Small intestine (tissue), 7 donors: Measurements from ENCODE around the gene STIM1. TPM values are rescaled to one million over a fixed set of nuclear protein-coding genes. Genes with fewer than 3 reads are reported as not detected.

ENCODE experiments used
- DNase-seq, 2 donors: peaks; one replicate each; pipeline versions ENCODE4 v3.0.0 to v3.0.0-alpha.2; 2013
- FAIRE-seq: peaks from 2 replicates; lab custom pipeline; 2012; peaks lifted over from hg19 to GRCh38; lab: Jason Lieb, UNC
- H3K27ac ChIP-seq, 3 donors: one replicate each; pipeline ENCODE4 v1.5.1; 2013; ENCODE audit warnings: low read length in 2 of 3, mild to moderate bottlenecking in 2 of 3, control low read depth in 1 of 3, inconsistent platforms in 1 of 3, low read depth in 1 of 3, moderate library complexity in 1 of 3
- H3K27me3 ChIP-seq, 3 donors: one replicate each; pipeline ENCODE4 v1.6.1; 2013; ENCODE audit warnings: low read length in 3 of 3, inconsistent platforms in 1 of 3; ENCODE audit not compliant: control insufficient read depth in 3 of 3, insufficient read depth in 3 of 3
- H3K36me3 ChIP-seq, 3 donors: one replicate each; pipeline ENCODE4 v1.6.1; 2013; ENCODE audit warnings: low read length in 3 of 3, inconsistent platforms in 1 of 3, low read depth in 1 of 3, mild to moderate bottlenecking in 1 of 3, moderate library complexity in 1 of 3; ENCODE audit not compliant: control insufficient read depth in 3 of 3, insufficient read depth in 2 of 3
- H3K4me1 ChIP-seq, 3 donors: one replicate each; pipeline ENCODE4 v1.6.1; 2013; ENCODE audit warnings: low read length in 2 of 3, inconsistent platforms in 1 of 3, low read depth in 1 of 3, mild to moderate bottlenecking in 1 of 3, moderate library complexity in 1 of 3; ENCODE audit not compliant: control insufficient read depth in 3 of 3, insufficient read depth in 2 of 3
- H3K4me3 ChIP-seq, 3 donors: one replicate each; pipeline ENCODE4 v1.5.1; 2013; ENCODE audit warnings: low read length in 3 of 3, control low read depth in 1 of 3, inconsistent platforms in 1 of 3, low read depth in 1 of 3, mild to moderate bottlenecking in 1 of 3, moderate library complexity in 1 of 3
- H3K9me3 ChIP-seq, 2 donors: one replicate each; pipeline ENCODE4 v1.6.1; 2013; ENCODE audit warnings: low read depth in 1 of 2, low read length in 1 of 2; ENCODE audit not compliant: control insufficient read depth in 2 of 2, insufficient read depth in 1 of 2
- WGBS, 3 donors: extraction: QIAGEN DNeasy Blood & Tissue Kit; methylation state at CpG; one replicate each; pipeline ENCODE4 v1.1.7; 2013; 5-methylcytosine and 5-hydroxymethylcytosine counted together
- polyA plus RNA-seq, 4 donors: library from polyadenylated mRNA; stranded (reverse) in 3 of 4; unstranded in 1 of 4; fragments of 200-250 nt in 3 of 4; fragments of 120-200 nt in 1 of 4; gene quantifications; one replicate each; pipeline versions ENCODE4 v1.2.1 to v1.2.3, GENCODE V29; 2013
- donor health status: healthy with polysubstance abuse.
- donor health status: control.
- donor health status: control.
- donor health status: Bipolar disorder and iron deficiency.
- donor health status: healthy.

STIM1 gene
- polyA plus RNA-seq, 4 donors, result 5.6 to 27.9 (median 11.7) TPM

GRCh38 chr11:3958281-3958680 is 102.8 kb downstream of the STIM1 start:
- no peak for FAIRE-seq
- Histone ChIP-seq H3K27me3 (no peaks in the 10 kb centered on the region), H3K27ac (no peak overlapping the region), H3K4me1 (no peaks in the 10 kb centered on the region), H3K36me3 (no peaks in the 10 kb centered on the region), H3K4me3 (no peak overlapping the region), H3K9me3 (no peaks in the 10 kb centered on the region)
- DNase-seq, result no peak
- WGBS, 3 donors, result 71 to 97% (median 94%) methylated on average over 2 of the region's 2 CpGs

DNA sequence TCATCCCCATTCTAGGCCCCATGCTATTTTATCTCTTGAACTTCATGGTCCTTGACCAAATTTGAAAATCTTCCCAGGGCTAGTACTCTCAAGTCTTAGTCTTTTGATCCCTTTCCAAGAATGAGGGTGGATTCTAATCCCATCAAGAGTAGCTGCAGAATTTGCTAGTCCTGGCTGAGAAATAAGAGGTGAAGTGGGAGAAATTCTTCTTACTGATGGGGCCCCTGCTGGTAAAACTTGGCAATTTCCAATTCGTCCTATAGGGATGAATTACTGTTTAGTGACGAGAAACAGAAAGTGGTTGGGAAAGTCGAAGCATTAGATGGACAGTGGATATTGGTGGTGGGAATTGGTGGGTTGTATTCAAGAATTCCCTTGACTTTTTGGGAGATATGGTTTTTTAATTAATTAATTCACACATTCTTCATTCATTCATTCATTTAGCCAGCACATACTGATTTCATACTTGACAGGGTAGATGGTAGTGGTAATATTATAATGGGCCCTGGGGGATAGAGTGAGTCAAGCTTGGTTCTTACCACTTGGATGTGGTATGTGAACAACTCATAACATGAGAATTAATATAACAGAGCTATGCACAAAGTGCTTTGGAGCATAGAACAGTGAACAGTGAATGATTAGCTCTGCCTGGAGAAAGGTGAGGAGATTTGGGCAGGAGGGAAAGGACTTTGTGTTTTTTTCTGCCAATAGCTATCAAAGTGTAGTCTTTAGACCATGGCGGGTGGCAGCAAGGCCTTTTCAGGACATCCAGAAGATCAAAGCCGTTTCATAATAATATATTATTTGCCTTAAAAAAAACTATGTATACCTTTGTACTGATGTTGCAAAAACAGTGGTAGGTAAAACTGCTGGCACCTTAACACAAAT is 103.8 kb downstream of the STIM1 start:
- Histone ChIP-seq H3K9me3 (no peaks in the 10 kb centered on the region), H3K4me1 (no peaks in the 10 kb centered on the region), H3K27ac (no peak overlapping the region), H3K4me3 (no peak overlapping the region), H3K27me3 (no peaks in the 10 kb centered on the region), H3K36me3 (no peaks in the 10 kb centered on the region)
- DNase-seq (peak in 1 of 2 donors; percentile 24), FAIRE-seq (no peak)
- WGBS, 3 donors, result 59 to 67% (median 62%) methylated on average over 5 of the region's 5 CpGs

DNA sequence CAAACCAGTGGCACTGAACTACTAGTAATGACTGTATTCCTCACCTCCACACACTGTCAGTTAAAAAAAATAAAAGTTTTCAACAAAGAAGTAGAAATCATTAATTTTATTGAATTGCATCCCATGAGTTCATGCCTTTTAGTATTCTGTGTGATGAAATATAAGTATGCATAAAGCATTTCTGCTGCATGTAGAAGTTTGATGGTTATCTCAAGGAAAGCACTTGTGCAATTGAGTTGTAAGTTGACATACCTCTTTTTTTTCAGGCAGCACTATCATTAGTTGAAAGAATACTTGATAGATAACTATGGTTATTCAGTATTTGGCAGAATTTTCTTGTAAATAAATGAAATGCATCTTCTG is 104.4 kb downstream of the STIM1 start:
- no peak for DNase-seq
- Histone ChIP-seq H3K27ac (no peak overlapping the region), H3K4me3 (no peak overlapping the region), H3K9me3 (no peaks in the 10 kb centered on the region), H3K27me3 (no peaks in the 10 kb centered on the region), H3K36me3 (no peaks in the 10 kb centered on the region), H3K4me1 (no peaks in the 10 kb centered on the region)
- no peak for FAIRE-seq

DNA sequence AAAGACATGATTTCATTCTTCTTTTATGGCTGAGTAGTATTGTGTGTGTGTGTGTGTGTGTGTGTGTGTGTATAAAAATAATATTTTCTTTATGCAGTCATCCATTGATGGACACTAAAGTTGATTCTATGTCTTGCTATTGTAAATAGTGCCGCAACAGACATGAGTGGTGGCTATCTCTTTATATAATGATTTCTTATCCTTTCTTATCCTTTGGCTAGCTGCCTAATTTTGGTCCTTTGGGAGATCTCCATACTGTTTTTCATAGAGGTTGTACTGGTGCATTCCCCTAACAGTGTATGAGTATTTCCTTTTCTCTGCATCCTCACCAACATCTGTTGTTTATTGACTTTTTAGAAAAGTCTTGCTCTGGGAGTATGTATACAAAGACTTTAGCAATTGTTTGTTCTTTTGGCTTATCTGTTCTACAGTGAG is 107.0 kb downstream of the STIM1 start:
- no peaks in the 10 kb centered on the region for H3K9me3 ChIP-seq
- DNase-seq (no peak), FAIRE-seq (no peak)
- H3K27me3 ChIP-seq, result no peaks in the 10 kb centered on the region
- 74 to 92% (median 81%) methylated on average over 1 of the region's 1 CpG for WGBS, 3 donors
- H3K4me1 ChIP-seq, result no peaks in the 10 kb centered on the region
- H3K36me3 ChIP-seq, result no peaks in the 10 kb centered on the region
- H3K4me3 ChIP-seq, result no peak overlapping the region
- H3K27ac ChIP-seq, result no peak overlapping the region

- H3K4me3 ChIP-seq, result no peak overlapping the region
- peaks cover 0 to 2% (median 0%) of the 10 kb centered on the region in 3 donors for H3K36me3 ChIP-seq
- no peaks in the 10 kb centered on the region for H3K4me1 ChIP-seq
- H3K9me3 ChIP-seq, result no peaks in the 10 kb centered on the region
- DNase-seq (no peak), FAIRE-seq (no peak)
- 86 to 97% (median 90%) methylated on average over 2 of the region's 2 CpGs for WGBS, 3 donors
- H3K27me3 ChIP-seq, result no peaks in the 10 kb centered on the region
- no peak overlapping the region for H3K27ac ChIP-seq
Measured at GRCh38 chr11:3964056-3964455, 108.6 kb downstream of the STIM1 start.

DNA sequence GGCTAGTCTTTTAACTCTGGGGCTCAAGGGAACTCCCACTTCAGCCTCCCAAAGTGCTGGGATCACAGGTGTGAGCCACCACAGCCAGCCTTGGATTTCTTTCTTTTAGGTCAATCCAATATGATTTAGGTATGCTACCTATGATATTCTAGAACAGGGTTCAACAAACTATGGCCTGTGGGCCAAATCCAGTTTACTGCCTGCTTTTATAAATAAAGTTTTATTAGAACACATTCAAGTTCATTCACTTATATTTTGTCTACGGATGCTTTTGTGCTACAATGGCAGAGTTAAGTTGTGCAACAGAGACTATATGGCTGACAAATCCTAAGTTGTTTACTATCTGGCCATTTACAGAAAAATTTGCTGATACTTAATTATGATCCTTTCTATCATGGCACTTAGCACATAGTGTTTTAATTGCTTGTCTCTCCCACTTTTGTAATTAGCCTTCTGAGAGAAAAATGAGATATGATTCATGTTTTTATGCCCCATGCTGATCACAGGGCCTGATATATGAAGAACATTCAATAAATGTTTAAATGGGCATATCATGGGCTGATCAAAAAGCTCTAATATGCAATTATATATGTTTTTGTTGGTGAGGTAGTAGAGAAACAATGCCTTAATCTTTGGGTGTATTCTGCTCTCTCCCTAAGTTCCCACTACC is 109.6 kb downstream of the STIM1 start:
- no peaks in the 10 kb centered on the region for H3K9me3 ChIP-seq
- no peaks in the 10 kb centered on the region for H3K27me3 ChIP-seq
- FAIRE-seq (no peak), DNase-seq (no peak)
- no peak overlapping the region for H3K27ac ChIP-seq
- no peaks in the 10 kb centered on the region for H3K4me1 ChIP-seq
- 93 to 100% (median 95%) methylated on average over 1 of the region's 1 CpG for WGBS, 3 donors
- H3K36me3 ChIP-seq, result peaks cover 0 to 2% (median 0%) of the 10 kb centered on the region in 3 donors
- H3K4me3 ChIP-seq, result no peak overlapping the region

DNA sequence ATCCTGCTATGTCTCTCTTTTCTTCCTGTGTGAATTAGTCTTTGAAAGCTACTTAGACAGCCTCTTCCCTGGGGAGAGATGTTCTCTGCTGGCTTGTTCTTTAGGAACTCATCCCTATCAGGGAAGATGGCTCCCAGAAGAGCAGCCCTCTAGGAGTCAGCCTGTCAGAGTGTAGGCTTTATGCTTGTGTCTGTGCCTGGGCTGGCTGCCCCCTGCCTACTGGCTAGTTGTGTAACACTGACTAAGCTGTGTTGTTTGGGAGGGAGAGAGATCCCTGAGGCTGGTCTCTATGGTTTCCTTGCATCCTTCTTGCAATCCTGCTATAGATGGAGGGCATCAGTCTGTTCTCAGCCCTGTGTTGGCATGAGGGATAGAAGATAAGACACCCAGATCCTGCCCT is 112.2 kb downstream of the STIM1 start:
- H3K9me3 ChIP-seq, result no peaks in the 10 kb centered on the region
- no peaks in the 10 kb centered on the region for H3K4me1 ChIP-seq
- DNase-seq, result no peak
- H3K36me3 ChIP-seq, result peaks cover 0 to 2% (median 0%) of the 10 kb centered on the region in 3 donors
- FAIRE-seq, result no peak
- H3K4me3 ChIP-seq, result no peak overlapping the region
- no peak overlapping the region for H3K27ac ChIP-seq
- H3K27me3 ChIP-seq, result no peaks in the 10 kb centered on the region

- Histone ChIP-seq H3K9me3 (no peaks in the 10 kb centered on the region), H3K4me1 (no peaks in the 10 kb centered on the region), H3K27me3 (no peaks in the 10 kb centered on the region), H3K4me3 (no peak overlapping the region), H3K36me3 (peaks cover 0 to 2% (median 0%) of the 10 kb centered on the region in 3 donors), H3K27ac (no peak overlapping the region)
- WGBS, 3 donors, result 89 to 97% (median 92%) methylated on average over 3 of the region's 3 CpGs
- no peak for FAIRE-seq
- no peak for DNase-seq
Measured at GRCh38 chr11:3969200-3969599, 113.7 kb downstream of the STIM1 start.
